H9 (cell line): Measurements from ENCODE around the gene DEPDC5. TPM values are rescaled to one million over a fixed set of nuclear protein-coding genes. Genes with fewer than 3 reads are reported as not detected.

Experiments
- DNase-seq: peaks from one replicate; pipeline ENCODE4 v3.0.0-alpha.2; 2017
- H2AFZ ChIP-seq: one replicate; pipeline ENCODE4 v1.6.1; 2013; ENCODE audit warnings: mild to moderate bottlenecking, low read length, control low read depth, moderate library complexity
- H2AK5ac ChIP-seq: 2 replicates; pipeline ENCODE4 v1.6.1; 2013; ENCODE audit warnings: low read length, control low read depth, mixed read lengths; ENCODE audit not compliant: insufficient read length
- H2BK120ac ChIP-seq: one replicate; pipeline ENCODE4 v1.6.1; 2013; ENCODE audit warnings: low read depth, mild to moderate bottlenecking, low read length, control low read depth, inconsistent platforms; ENCODE audit not compliant: poor library complexity, severe bottlenecking
- H2BK12ac ChIP-seq: 2 replicates; pipeline ENCODE4 v1.6.1; 2013; ENCODE audit warnings: low read length, control low read depth, mixed read lengths, low read depth; ENCODE audit not compliant: insufficient read length
- H2BK15ac ChIP-seq: 2 replicates; pipeline ENCODE4 v1.6.1; 2013; ENCODE audit warnings: low read depth, low read length, control low read depth
- H2BK20ac ChIP-seq: one replicate; pipeline ENCODE4 v1.6.1; 2013; ENCODE audit warnings: low read depth, mild to moderate bottlenecking, low read length, control low read depth, inconsistent platforms; ENCODE audit not compliant: poor library complexity, severe bottlenecking
- H2BK5ac ChIP-seq: 2 replicates; pipeline ENCODE4 v1.6.1; 2013; ENCODE audit warnings: low read length, control low read depth, mixed read lengths; ENCODE audit not compliant: insufficient read length
- H3K14ac ChIP-seq: 2 replicates; pipeline ENCODE4 v1.6.1; 2013; ENCODE audit warnings: low read length, control low read depth; ENCODE audit not compliant: insufficient read depth
- H3K18ac ChIP-seq: 2 replicates; pipeline ENCODE4 v1.6.1; 2013; ENCODE audit warnings: low read depth, mild to moderate bottlenecking, mixed read lengths, low read length, control low read depth; ENCODE audit not compliant: insufficient read length
- H3K23ac ChIP-seq: 2 replicates; pipeline ENCODE4 v1.6.1; 2013; ENCODE audit warnings: low read length, control low read depth, mixed read lengths, low read depth; ENCODE audit not compliant: insufficient read length
- H3K23me2 ChIP-seq: 2 replicates; pipeline ENCODE4 v1.6.1; 2013; ENCODE audit warnings: low read depth, mild to moderate bottlenecking, mixed read lengths, low read length, control low read depth; ENCODE audit not compliant: insufficient read length, poor library complexity, severe bottlenecking
- H3K27ac ChIP-seq: 2 replicates; pipeline ENCODE4 v1.5.1; 2013; ENCODE audit warnings: low read length, control low read depth, mixed read lengths, low read depth; ENCODE audit not compliant: insufficient read length
- H3K27me3 ChIP-seq: 2 replicates; pipeline ENCODE4 v1.6.1; 2013; ENCODE audit warnings: low read length, control low read depth, inconsistent platforms; ENCODE audit not compliant: insufficient read depth
- H3K4ac ChIP-seq: 2 replicates; pipeline ENCODE4 v1.6.1; 2013; ENCODE audit warnings: low read depth, mild to moderate bottlenecking, control low read depth, inconsistent platforms, low read length, moderate library complexity
- H3K4me1 ChIP-seq: 2 replicates; pipeline ENCODE4 v1.6.1; 2013; ENCODE audit warnings: low read length, control low read depth, inconsistent platforms; ENCODE audit not compliant: insufficient read depth
- H3K4me2 ChIP-seq: 2 replicates; pipeline ENCODE4 v1.6.1; 2013; ENCODE audit warnings: low read length, control low read depth, mixed read lengths; ENCODE audit not compliant: insufficient read length, insufficient read depth
- H3K56ac ChIP-seq: 2 replicates; pipeline ENCODE4 v1.6.1; 2013; ENCODE audit warnings: low read depth, mild to moderate bottlenecking, mixed read lengths, low read length, control low read depth; ENCODE audit not compliant: insufficient read length
- H3K79me1 ChIP-seq: 2 replicates; pipeline ENCODE4 v1.6.1; 2013; ENCODE audit warnings: low read depth, mild to moderate bottlenecking, moderate library complexity, low read length, control low read depth, inconsistent platforms; ENCODE audit not compliant: insufficient read depth, poor library complexity, severe bottlenecking
- H3K79me2 ChIP-seq: 2 replicates; pipeline ENCODE4 v1.6.1; 2013; ENCODE audit warnings: low read length, control low read depth, inconsistent platforms; ENCODE audit not compliant: insufficient read depth
- H3K9ac ChIP-seq: 2 replicates; pipeline ENCODE4 v1.6.1; 2013; ENCODE audit warnings: low read length, control low read depth, mixed read lengths; ENCODE audit not compliant: insufficient read length; ENCODE audit errors: extremely low read depth
- H3K9me3 ChIP-seq: one replicate; pipeline ENCODE4 v1.6.1; 2013; ENCODE audit warnings: low read depth, low read length, inconsistent platforms; ENCODE audit not compliant: control insufficient read depth
- H3T11ph ChIP-seq: one replicate; pipeline ENCODE4 v1.6.1; 2013; ENCODE audit warnings: mild to moderate bottlenecking, low read length, control low read depth, inconsistent platforms
- H4K20me1 ChIP-seq: one replicate; pipeline ENCODE4 v1.6.1; 2013; ENCODE audit not compliant: control insufficient read depth, insufficient read length, insufficient read depth
- H4K5ac ChIP-seq: 2 replicates; pipeline ENCODE4 v1.6.1; 2013; ENCODE audit warnings: low read depth, mild to moderate bottlenecking, mixed read lengths, low read length, control low read depth; ENCODE audit not compliant: insufficient read length
- H4K8ac ChIP-seq: replicated peaks from 2 replicates; pipeline ENCODE4 v1.6.1; 2013; ENCODE audit warnings: low read length, control low read depth, mixed read lengths, low read depth; ENCODE audit not compliant: insufficient read length
- H4K91ac ChIP-seq: 2 replicates; pipeline ENCODE4 v1.6.1; 2013; ENCODE audit warnings: low read depth, mild to moderate bottlenecking, moderate library complexity, mixed read lengths, low read length, control low read depth; ENCODE audit not compliant: insufficient read length
- H3K27ac Mint-ChIP-seq, 3 experiments: 2 replicates in 2 of 3; 3 replicates in 1 of 3; pipeline ENCODE4 v1.8.0; 2020 to 2021; ENCODE audit warnings: mixed read lengths in 3 of 3, mild to moderate bottlenecking in 1 of 3, moderate library complexity in 1 of 3
- H3K27me3 Mint-ChIP-seq: 2 replicates; pipeline ENCODE4 v1.8.0; 2021; ENCODE audit warnings: low read depth, mild to moderate bottlenecking, moderate library complexity, mixed read lengths
- H3K36me3 Mint-ChIP-seq, 3 experiments: 2 replicates in 2 of 3; 3 replicates in 1 of 3; pipeline ENCODE4 v1.8.0; 2020 to 2021; ENCODE audit warnings: low read depth in 3 of 3, mixed read lengths in 3 of 3; ENCODE audit not compliant: insufficient read depth in 1 of 3
- H3K4me1 Mint-ChIP-seq, 2 experiments: 2 replicates each; pipeline ENCODE4 v1.8.0; 2020; ENCODE audit warnings: mixed read lengths in 2 of 2
- H3K4me3 Mint-ChIP-seq, 2 experiments: 2 replicates in 1 of 2; 3 replicates in 1 of 2; pipeline ENCODE4 v1.8.0; 2020 to 2021; ENCODE audit warnings: mild to moderate bottlenecking in 2 of 2, mixed read lengths in 2 of 2, moderate library complexity in 1 of 2
- H3K9me3 Mint-ChIP-seq, 2 experiments: 2 replicates in 1 of 2; 3 replicates in 1 of 2; pipeline ENCODE4 v1.8.0; 2020; ENCODE audit warnings: mild to moderate bottlenecking in 2 of 2, mixed read lengths in 2 of 2, moderate library complexity in 1 of 2
- WGBS: extraction: QIAGEN DNeasy Blood & Tissue Kit; methylation state at CpG from one replicate; pipeline ENCODE4 v1.1.7; 2013; ENCODE audit warnings: missing lambda C conversion rate, low lambda C conversion rate, mixed read lengths; ENCODE audit not compliant: insufficient read length; ENCODE audit errors: extremely low coverage; 5-methylcytosine and 5-hydroxymethylcytosine counted together
- total RNA-seq: library from RNA; stranded (reverse); gene quantifications from 2 replicates; pipeline ENCODE4 v1.2.1, GENCODE V29; 2021
- TF ChIP-seq, protein P1 (sequence below): fragments of 200-600 bp; sonication (generic); conservative IDR thresholded peaks from 3 replicates; pipeline ENCODE4 v1.8.0; 2021; ENCODE audit warnings: antibody characterized with exemption, mild to moderate bottlenecking

DEPDC5 gene
- total RNA-seq, 1 experiment from 2014 or later = 29.2 TPM

DNA sequence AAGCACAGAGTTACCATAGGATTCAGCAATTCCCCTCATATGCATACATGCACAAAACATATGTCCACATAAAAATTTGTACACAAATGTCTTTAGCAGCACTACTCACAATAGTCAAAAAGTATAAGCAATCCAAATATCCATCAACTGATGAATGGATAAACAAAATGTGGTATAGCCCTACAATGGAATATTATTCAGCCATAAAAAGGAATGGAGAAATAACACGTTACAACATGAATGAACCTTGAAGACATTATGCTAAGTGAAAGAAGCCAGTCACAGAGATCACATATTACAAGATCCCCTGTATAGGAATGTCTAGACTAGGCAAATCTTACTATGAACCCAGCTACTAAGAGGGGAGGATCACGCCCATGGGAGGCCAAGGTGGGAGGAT lies 11.1 kb upstream of the DEPDC5 start:
- Histone ChIP-seq H3K79me2 (peaks cover 2% of the 10 kb centered on the region; the same call in 1 of the 2 replicates), H3K4me1 (no peaks in the 10 kb centered on the region; the same call in 1 of the 2 replicates), H3K9me3 (no peaks in the 10 kb centered on the region), H2AK5ac (no peak overlapping the region), H4K5ac (no peak overlapping the region), H4K8ac (no peak overlapping the region), H3K23ac (no peak overlapping the region), H4K91ac (no peak overlapping the region), H3T11ph (no peak overlapping the region), H2BK15ac (no peak overlapping the region), H3K4me2 (no peak overlapping the region), H3K27ac (no peak overlapping the region), H2BK12ac (no peak overlapping the region), H3K56ac (no peak overlapping the region), H3K27me3 (no peaks in the 10 kb centered on the region), H2BK5ac (no peak overlapping the region), H3K9ac (no peak overlapping the region), H2BK120ac (no peak overlapping the region), H4K20me1 (no peaks in the 10 kb centered on the region), H3K79me1 (peaks cover 5% of the 10 kb centered on the region), H3K14ac (no peak overlapping the region), H2AFZ (no peak overlapping the region), H3K4ac (no peak overlapping the region), H2BK20ac (no peak overlapping the region), H3K23me2 (peaks cover 3% of the 10 kb centered on the region), H3K18ac (no peak overlapping the region)
- Mint-ChIP-seq H3K9me3 (no peaks in the 10 kb centered on the region), H3K27ac (peak overlapping the region in 2 of 3 experiments; percentile 53 to 70; a peak in 2 of 7 replicates), H3K4me1 (peaks cover 37 to 45% of the 10 kb centered on the region in 2 experiments), H3K36me3 (peaks cover 28 to 77% (median 73%) of the 10 kb centered on the region in 3 experiments), H3K27me3 (no peaks in the 10 kb centered on the region), H3K4me3 (no peak overlapping the region)
- TF ChIP-seq, protein P1, sequence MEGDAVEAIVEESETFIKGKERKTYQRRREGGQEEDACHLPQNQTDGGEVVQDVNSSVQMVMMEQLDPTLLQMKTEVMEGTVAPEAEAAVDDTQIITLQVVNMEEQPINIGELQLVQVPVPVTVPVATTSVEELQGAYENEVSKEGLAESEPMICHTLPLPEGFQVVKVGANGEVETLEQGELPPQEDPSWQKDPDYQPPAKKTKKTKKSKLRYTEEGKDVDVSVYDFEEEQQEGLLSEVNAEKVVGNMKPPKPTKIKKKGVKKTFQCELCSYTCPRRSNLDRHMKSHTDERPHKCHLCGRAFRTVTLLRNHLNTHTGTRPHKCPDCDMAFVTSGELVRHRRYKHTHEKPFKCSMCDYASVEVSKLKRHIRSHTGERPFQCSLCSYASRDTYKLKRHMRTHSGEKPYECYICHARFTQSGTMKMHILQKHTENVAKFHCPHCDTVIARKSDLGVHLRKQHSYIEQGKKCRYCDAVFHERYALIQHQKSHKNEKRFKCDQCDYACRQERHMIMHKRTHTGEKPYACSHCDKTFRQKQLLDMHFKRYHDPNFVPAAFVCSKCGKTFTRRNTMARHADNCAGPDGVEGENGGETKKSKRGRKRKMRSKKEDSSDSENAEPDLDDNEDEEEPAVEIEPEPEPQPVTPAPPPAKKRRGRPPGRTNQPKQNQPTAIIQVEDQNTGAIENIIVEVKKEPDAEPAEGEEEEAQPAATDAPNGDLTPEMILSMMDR = no peak
- no peak for DNase-seq
- WGBS = no CpG with 5 or more reads among the region's 2 CpGs
